ENCODE measurements around the gene EPRS1.

The EPRS1 gene

GRCh38 chr1:220003610-220004299, 42.5 kb downstream of the EPRS1 start:
- H3K79me2 ChIP-seq (ENCODE audit: insufficient read depth, low read length): no peaks in the 10 kb centered on the region
- no peaks in the 10 kb centered on the region for H3K9me2 ChIP-seq (replicated peaks; ENCODE audit: low read depth, low read length)
- peaks cover 71% of the 10 kb centered on the region; the same call in 1 of the 2 replicates for H3K36me3 ChIP-seq (ENCODE audit: insufficient read depth, low read length)
- no peak overlapping the region for H3K4me2 ChIP-seq (ENCODE audit: low read depth, low read length, poor library complexity, severe bottlenecking)
- H3K27me3 ChIP-seq (ENCODE audit: insufficient read depth, low read length, poor library complexity, severe bottlenecking): no peaks in the 10 kb centered on the region
- no peak overlapping the region for H2AFZ ChIP-seq (ENCODE audit: low read length)
- no peaks in the 10 kb centered on the region for H3F3A ChIP-seq (ENCODE audit: low read depth)
- no peak for TF ChIP-seq CTCF (conservative IDR thresholded peaks at IDR 0.05; ENCODE audit: low read length)
- no peak for TF ChIP-seq EZH2phosphoT487 (IDR thresholded peaks at IDR 0.05; ENCODE audit: borderline replicate concordance)
- no peak overlapping the region for H3K9ac ChIP-seq (ENCODE audit: low read depth, low read length, poor library complexity, severe bottlenecking)
- H3K9me3 ChIP-seq (ENCODE audit: insufficient read depth, low read depth, low read length): no peaks in the 10 kb centered on the region
- no peak overlapping the region for H3K4me3 ChIP-seq (ENCODE audit: low read length, poor library complexity, severe bottlenecking)
- no peaks in the 10 kb centered on the region for H4K20me1 ChIP-seq (ENCODE audit: insufficient read depth, low read length, poor library complexity, severe bottlenecking)
- H3K4me1 ChIP-seq (ENCODE audit: insufficient read depth, low read length, poor library complexity, severe bottlenecking): no peaks in the 10 kb centered on the region

GRCh38 chr1:220003015-220003414, 43.3 kb downstream of the EPRS1 start:
- H3K36me3 ChIP-seq (ENCODE audit: insufficient read depth, low read length): peaks cover 74% of the 10 kb centered on the region; the same call in 1 of the 2 replicates
- H3K79me2 ChIP-seq (ENCODE audit: insufficient read depth, low read length): no peaks in the 10 kb centered on the region
- no peak overlapping the region for H3K4me3 ChIP-seq (ENCODE audit: low read length, poor library complexity, severe bottlenecking)
- TF ChIP-seq CTCF (conservative IDR thresholded peaks at IDR 0.05; ENCODE audit: low read length): no peak
- TF ChIP-seq EZH2phosphoT487 (IDR thresholded peaks at IDR 0.05; ENCODE audit: borderline replicate concordance): no peak
- H2AFZ ChIP-seq (ENCODE audit: low read length): no peak overlapping the region
- no peaks in the 10 kb centered on the region for H4K20me1 ChIP-seq (ENCODE audit: insufficient read depth, low read length, poor library complexity, severe bottlenecking)
- no peaks in the 10 kb centered on the region for H3K9me3 ChIP-seq (ENCODE audit: insufficient read depth, low read depth, low read length)
- no peak overlapping the region for H3K9ac ChIP-seq (ENCODE audit: low read depth, low read length, poor library complexity, severe bottlenecking)
- no peaks in the 10 kb centered on the region for H3K9me2 ChIP-seq (replicated peaks; ENCODE audit: low read depth, low read length)
- H3K4me2 ChIP-seq (ENCODE audit: low read depth, low read length, poor library complexity, severe bottlenecking): no peak overlapping the region
- no peaks in the 10 kb centered on the region for H3K27me3 ChIP-seq (ENCODE audit: insufficient read depth, low read length, poor library complexity, severe bottlenecking)
- no peaks in the 10 kb centered on the region for H3F3A ChIP-seq (ENCODE audit: low read depth)
- no peaks in the 10 kb centered on the region for H3K4me1 ChIP-seq (ENCODE audit: insufficient read depth, low read length, poor library complexity, severe bottlenecking)

- H3K4me2 ChIP-seq (ENCODE audit: low read depth, low read length, poor library complexity, severe bottlenecking): no peak overlapping the region
- no peaks in the 10 kb centered on the region for H3F3A ChIP-seq (ENCODE audit: low read depth)
- no peaks in the 10 kb centered on the region for H3K4me1 ChIP-seq (ENCODE audit: insufficient read depth, low read length, poor library complexity, severe bottlenecking)
- H2AFZ ChIP-seq (ENCODE audit: low read length): no peak overlapping the region
- no peaks in the 10 kb centered on the region for H4K20me1 ChIP-seq (ENCODE audit: insufficient read depth, low read length, poor library complexity, severe bottlenecking)
- no peaks in the 10 kb centered on the region for H3K9me3 ChIP-seq (ENCODE audit: insufficient read depth, low read depth, low read length)
- no peak overlapping the region for H3K4me3 ChIP-seq (ENCODE audit: low read length, poor library complexity, severe bottlenecking)
- H3K79me2 ChIP-seq (ENCODE audit: insufficient read depth, low read length): no peaks in the 10 kb centered on the region
- no peak overlapping the region for H3K9ac ChIP-seq (ENCODE audit: low read depth, low read length, poor library complexity, severe bottlenecking)
- TF ChIP-seq EZH2phosphoT487 (IDR thresholded peaks at IDR 0.05; ENCODE audit: borderline replicate concordance): no peak
- no peak for TF ChIP-seq CTCF (conservative IDR thresholded peaks at IDR 0.05; ENCODE audit: low read length)
- no peaks in the 10 kb centered on the region for H3K9me2 ChIP-seq (replicated peaks; ENCODE audit: low read depth, low read length)
- no peaks in the 10 kb centered on the region for H3K27me3 ChIP-seq (ENCODE audit: insufficient read depth, low read length, poor library complexity, severe bottlenecking)
- peaks cover 74% of the 10 kb centered on the region; the same call in 1 of the 2 replicates for H3K36me3 ChIP-seq (ENCODE audit: insufficient read depth, low read length)
Measured at GRCh38 chr1:220001095-220001501, 45.2 kb downstream of the EPRS1 start.

Measured in Loucy (cell line).